ENCODE measurements around the gene PSMB7.

Gene PSMB7

GRCh38 chr9:124444166-124444565 is 28.9 kb upstream of the PSMB7 start:
- DNase-seq (ENCODE audit: extremely low read depth, low read depth) = no peak
- no peak overlapping the region for H3K4me3 ChIP-seq (replicated peaks; ENCODE audit: low read depth, low read length)
- TF ChIP-seq, protein P1, sequence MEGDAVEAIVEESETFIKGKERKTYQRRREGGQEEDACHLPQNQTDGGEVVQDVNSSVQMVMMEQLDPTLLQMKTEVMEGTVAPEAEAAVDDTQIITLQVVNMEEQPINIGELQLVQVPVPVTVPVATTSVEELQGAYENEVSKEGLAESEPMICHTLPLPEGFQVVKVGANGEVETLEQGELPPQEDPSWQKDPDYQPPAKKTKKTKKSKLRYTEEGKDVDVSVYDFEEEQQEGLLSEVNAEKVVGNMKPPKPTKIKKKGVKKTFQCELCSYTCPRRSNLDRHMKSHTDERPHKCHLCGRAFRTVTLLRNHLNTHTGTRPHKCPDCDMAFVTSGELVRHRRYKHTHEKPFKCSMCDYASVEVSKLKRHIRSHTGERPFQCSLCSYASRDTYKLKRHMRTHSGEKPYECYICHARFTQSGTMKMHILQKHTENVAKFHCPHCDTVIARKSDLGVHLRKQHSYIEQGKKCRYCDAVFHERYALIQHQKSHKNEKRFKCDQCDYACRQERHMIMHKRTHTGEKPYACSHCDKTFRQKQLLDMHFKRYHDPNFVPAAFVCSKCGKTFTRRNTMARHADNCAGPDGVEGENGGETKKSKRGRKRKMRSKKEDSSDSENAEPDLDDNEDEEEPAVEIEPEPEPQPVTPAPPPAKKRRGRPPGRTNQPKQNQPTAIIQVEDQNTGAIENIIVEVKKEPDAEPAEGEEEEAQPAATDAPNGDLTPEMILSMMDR (IDR thresholded peaks at IDR 0.05; ENCODE audit: low read depth, low read length, missing control alignments) = no peak

GRCh38 chr9:124443625-124444024 is 28.4 kb upstream of the PSMB7 start:
- H3K4me3 ChIP-seq (replicated peaks; ENCODE audit: low read depth, low read length) = no peak overlapping the region
- TF ChIP-seq, protein P1 (IDR thresholded peaks at IDR 0.05; ENCODE audit: low read depth, low read length, missing control alignments) = no peak
- DNase-seq (ENCODE audit: extremely low read depth, low read depth) = no peak

- no peak for DNase-seq (ENCODE audit: extremely low read depth, low read depth)
- TF ChIP-seq, protein P1 (IDR thresholded peaks at IDR 0.05; ENCODE audit: low read depth, low read length, missing control alignments) = no peak
- H3K4me3 ChIP-seq (replicated peaks; ENCODE audit: low read depth, low read length) = no peak overlapping the region
Observed at GRCh38 chr9:124442826-124443225, 27.6 kb upstream of the PSMB7 start.

GRCh38 chr9:124442379-124442778 is 27.1 kb upstream of the PSMB7 start:
- no peak overlapping the region for H3K4me3 ChIP-seq (replicated peaks; ENCODE audit: low read depth, low read length)
- TF ChIP-seq, protein P1 (IDR thresholded peaks at IDR 0.05; ENCODE audit: low read depth, low read length, missing control alignments) = no peak
- DNase-seq (ENCODE audit: extremely low read depth, low read depth) = no peak

DNA sequence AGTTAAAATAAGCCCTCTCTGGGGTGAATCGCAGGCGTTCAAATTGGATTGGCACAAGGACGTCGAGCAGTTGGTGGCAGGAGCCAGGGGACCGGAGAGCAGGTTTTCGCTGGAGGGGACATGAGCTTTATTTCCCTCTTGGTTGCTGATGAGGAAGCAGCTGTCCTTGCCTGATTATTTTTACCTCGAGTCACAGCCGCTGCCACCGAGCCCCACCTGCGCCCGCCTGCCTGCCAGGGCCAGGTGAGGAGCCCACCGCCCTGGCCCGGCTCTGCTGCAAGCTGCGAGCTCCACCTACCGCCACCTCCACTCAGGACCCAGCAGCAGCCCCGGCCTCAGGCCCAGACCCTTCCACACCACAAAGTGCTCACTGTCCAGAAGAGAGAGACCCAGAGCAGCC is 26.0 kb upstream of the PSMB7 start:
- no peak for DNase-seq (ENCODE audit: extremely low read depth, low read depth)
- no peak overlapping the region for H3K4me3 ChIP-seq (replicated peaks; ENCODE audit: low read depth, low read length)
- TF ChIP-seq, protein P1 (IDR thresholded peaks at IDR 0.05; ENCODE audit: low read depth, low read length, missing control alignments) = no peak

- TF ChIP-seq, protein P1 (IDR thresholded peaks at IDR 0.05; ENCODE audit: low read depth, low read length, missing control alignments) = no peak
- no peak for DNase-seq (ENCODE audit: extremely low read depth, low read depth)
- no peak overlapping the region for H3K4me3 ChIP-seq (replicated peaks; ENCODE audit: low read depth, low read length)
Observed at GRCh38 chr9:124440786-124441185, 25.5 kb upstream of the PSMB7 start.

DNA sequence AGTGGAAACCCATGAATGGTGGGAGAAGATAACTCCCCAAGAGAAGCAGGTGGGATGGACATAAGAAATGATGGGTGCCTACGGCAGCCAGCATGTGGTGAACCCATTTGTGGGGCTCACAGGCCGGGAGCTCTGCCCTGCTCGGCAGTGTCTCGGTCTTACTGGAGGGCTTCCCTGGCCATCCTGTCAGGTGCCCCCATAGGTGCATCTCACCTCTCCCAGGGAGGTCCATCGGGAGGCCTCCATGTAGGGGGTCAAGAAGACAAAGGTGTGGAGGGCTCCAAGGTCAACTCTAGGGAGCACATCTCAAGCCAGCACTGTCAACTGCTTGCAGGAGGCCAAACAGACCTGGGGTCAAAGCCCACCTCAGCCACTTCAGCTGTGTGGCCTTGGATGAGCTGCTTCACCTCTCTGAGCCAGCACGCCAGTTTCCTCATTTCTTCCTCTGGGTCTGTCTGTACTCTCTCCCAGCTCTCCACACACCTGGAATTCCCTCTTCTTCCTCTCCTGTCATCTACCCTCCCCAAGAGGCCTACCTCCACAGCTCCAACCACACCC is 24.5 kb upstream of the PSMB7 start:
- no peak for DNase-seq (ENCODE audit: extremely low read depth, low read depth)
- no peak overlapping the region for H3K4me3 ChIP-seq (replicated peaks; ENCODE audit: low read depth, low read length)
- TF ChIP-seq, protein P1 (IDR thresholded peaks at IDR 0.05; ENCODE audit: low read depth, low read length, missing control alignments) = no peak
